HL-60/S4 (cell line): ENCODE data around the gene OR14J1.
"Not testable (repeated sequence)": the region's sequence is repeated elsewhere in the genome, so short reads cannot be mapped to it uniquely, and the experiment has no call there.

Experiments
- in situ Hi-C: fragments of 300-500 bp; cut with MboI; formaldehyde crosslinking; loops from 2 replicates; pipeline ENCODE4 v1.14.3; 2022; ENCODE audit warnings: low sequenced_read_pairs

OR14J1 gene

GRCh38 chr6:29301316-29301715 is at the start of gene OR14J1:
Gene OR14J1, plus strand, starts transcription at chr6:29301701. Its CDS starts 4,989 bp downstream, at chr6:29306690.
- in situ Hi-C loops = no loop called here

- in situ Hi-C loops = no loop called here
These were observed 49.8 kb upstream of the OR14J1 start for GRCh38 chr6:29251736-29252135.

DNA sequence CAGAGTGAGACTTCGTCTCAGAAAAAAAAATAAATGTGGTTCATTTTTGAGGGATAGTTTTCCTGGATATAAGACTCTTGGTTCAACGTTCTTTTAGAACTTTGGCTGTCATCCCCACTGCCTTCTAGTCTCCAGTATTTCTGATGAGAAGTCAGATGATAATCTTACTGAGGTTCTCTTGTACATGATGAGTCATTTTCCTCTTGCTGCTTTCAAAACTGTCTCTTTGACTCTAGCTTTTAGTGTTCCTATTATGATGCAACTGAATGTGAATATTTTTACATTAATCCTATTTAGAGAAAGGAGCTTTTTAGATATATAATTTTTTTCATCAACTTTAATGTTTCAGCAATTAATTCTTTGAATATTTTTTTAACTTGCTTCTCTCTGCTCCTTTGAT is 46.0 kb upstream of the OR14J1 start:
- in situ Hi-C loops = no loop called here

- in situ Hi-C loops = no loop called here
These were observed 41.8 kb upstream of the OR14J1 start for GRCh38 chr6:29259721-29260120.

GRCh38 chr6:29263001-29263400 is 38.5 kb upstream of the OR14J1 start:
- in situ Hi-C loops = no loop called here

DNA sequence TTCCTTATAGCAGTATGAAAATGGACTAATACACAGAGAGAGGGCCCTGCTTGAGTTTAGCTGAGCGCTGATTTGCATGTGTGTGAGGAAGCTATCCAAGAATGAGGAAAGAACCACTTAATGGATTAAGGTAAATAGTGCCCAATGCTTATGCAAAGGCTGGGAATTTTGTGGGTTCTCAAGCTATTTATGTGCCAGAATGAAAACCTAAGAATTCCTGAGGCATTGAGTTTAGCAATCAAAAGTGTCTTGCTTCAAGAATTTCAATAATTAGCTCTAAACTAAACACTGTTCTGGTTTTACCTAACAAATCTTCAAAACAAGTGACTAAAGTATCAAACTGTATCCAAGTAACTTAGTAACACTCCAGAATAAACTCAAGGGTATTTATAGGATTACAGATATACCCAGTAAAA is 7.0 kb upstream of the OR14J1 start:
- in situ Hi-C loops = no loop called here

DNA sequence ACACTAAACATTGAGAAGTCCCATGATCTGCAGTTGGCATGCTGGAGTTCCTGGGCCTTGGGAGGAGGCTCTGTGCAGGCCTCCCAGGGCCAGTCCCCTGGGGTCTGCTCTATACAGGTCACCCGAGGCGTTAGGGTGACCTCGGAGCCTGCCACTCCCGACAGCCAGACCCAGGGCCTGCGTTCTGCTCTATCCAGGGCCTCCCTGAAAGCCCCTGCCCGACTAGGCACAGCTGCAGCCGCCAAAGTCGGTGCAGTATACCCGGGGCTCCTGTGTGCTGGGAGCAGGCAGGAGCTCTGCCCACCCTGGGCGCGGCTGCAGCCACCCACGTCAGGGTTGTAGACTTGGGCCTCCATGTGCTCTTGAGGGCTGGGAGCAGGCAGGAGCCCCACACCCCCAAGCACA is 6.3 kb upstream of the OR14J1 start:
- in situ Hi-C loops = no loop called here

DNA sequence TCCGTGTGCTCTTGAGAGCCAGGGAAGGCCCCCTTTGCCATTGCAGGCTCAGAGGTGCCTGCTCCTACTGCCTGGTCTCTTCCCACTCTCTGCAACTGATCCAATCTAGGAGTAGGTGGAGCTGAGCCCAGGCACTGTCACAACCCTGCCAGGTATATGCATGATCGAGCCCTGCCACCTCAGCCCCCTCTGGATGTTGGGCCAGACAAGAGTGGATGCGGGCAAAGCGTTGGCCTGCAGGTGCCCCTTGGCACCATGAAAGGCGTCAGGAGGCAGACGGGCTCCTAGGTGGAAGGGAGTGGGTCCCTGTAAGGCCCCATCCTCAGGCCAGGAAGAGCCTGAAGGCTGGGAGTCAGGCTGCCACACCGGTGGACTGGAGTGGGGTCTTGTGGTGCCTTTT is 5.9 kb upstream of the OR14J1 start:
- in situ Hi-C loops = no loop called here

DNA sequence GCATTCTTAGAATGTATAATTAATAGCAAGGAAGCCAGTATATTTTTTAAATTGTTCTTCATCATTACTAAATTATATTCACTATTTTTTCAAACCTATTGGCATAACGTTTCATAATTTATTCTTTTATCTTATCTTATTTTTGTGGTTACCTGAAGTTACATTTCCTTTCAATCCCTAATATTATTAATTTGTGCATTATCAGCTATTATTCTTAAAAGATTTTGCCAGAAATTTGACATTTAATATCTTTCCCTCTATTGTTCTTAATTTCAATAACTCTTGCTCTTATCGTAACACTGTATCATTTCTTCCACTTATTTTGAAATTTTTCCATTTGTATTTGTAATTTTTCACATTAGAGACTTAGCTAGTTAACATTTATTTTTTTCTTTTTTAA is 18.4 kb downstream of the OR14J1 start:
- in situ Hi-C loops = no loop called here

GRCh38 chr6:29323332-29323731 is 21.8 kb downstream of the OR14J1 start:
- in situ Hi-C loops = not testable (repeated sequence)

GRCh38 chr6:29325777-29326176 is 24.3 kb downstream of the OR14J1 start:
- in situ Hi-C loops = no loop called here

- in situ Hi-C loops = no loop called here
These were observed 31.2 kb downstream of the OR14J1 start for GRCh38 chr6:29332676-29333075.

- in situ Hi-C loops = no loop called here
These were observed 34.8 kb downstream of the OR14J1 start for GRCh38 chr6:29336269-29336668.

GRCh38 chr6:29345380-29345779 is 43.9 kb downstream of the OR14J1 start:
- in situ Hi-C loops = no loop called here

DNA sequence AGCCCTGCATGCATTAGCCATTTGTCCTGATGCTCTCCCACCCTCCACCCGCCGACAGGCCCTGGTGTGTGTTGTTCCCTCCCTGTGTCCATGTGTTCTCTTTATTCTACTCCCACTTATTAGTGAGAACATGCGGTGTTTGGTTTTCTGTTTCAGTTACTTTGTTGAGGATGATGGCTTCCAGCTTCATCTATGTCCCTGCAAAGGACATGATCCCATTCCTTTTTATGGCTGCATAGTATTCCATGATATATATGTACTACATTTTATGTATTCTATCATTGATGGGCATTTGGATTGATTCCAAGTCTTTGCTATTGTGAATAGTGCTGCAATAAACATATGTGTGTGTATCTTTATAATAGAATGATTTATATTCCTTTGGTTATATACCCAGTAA is 47.8 kb downstream of the OR14J1 start:
- in situ Hi-C loops = not testable (repeated sequence)

DNA sequence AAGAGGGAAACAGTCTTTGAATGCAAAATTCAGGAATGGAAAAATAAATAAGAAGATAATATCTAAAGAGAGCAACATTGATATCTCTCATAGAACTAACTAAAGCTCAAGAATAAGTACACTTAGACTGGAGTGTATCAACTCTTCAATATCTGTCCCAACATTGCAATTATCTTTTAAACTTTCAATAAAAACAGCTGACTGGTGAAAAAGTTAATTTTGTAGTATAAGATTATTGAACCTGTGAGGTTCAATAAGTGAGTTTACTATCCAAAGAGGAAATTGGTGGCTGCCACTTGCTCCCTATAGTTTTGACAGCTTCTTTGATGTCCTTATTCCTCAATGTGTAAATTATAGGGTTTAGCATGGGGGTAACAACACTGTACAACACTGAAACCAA is 53.5 kb downstream of the OR14J1 start:
- in situ Hi-C loops = no loop called here

GRCh38 chr6:29355603-29356002 is 54.1 kb downstream of the OR14J1 start:
- in situ Hi-C loops = no loop called here
